ENCODE measurements around the gene PTPRT.

- no peak for TF ChIP-seq CTCF (IDR thresholded peaks at IDR 0.05)
- no peak for TF ChIP-seq MAX (IDR thresholded peaks at IDR 0.05)
- TF ChIP-seq CEBPB (IDR thresholded peaks at IDR 0.05): no peak
Observed at GRCh38 chr20:42294976-42295375, 894.7 kb downstream of the PTPRT start.

Data from A549 (cell line).